ENCODE data around the gene IFI27L1. TPM values are rescaled to one million over a fixed set of nuclear protein-coding genes. Genes with fewer than 3 reads are reported as not detected.
A peak's percentile ranks its signal among the peaks of the same experiment; 100 is the strongest.

The IFI27L1 gene
- total and polyA plus RNA-seq, 2 donors (not counting 1 experiment from before 2014, with no cell fraction given): 14.4 to 20.3 TPM

- no peaks in the 10 kb centered on the region for H4K20me1 ChIP-seq (ENCODE audit: control insufficient read depth, extremely low read depth, insufficient read depth, low read length)
- peak; percentile 49 to 63 for DNase-seq (ENCODE audit: low read depth in 2 of 2)
- H2AFZ ChIP-seq (ENCODE audit: low read length): no peak overlapping the region
- H3K79me2 ChIP-seq (ENCODE audit: control insufficient read depth, insufficient read depth, low read length): no peaks in the 10 kb centered on the region
- TF ChIP-seq, protein P1, sequence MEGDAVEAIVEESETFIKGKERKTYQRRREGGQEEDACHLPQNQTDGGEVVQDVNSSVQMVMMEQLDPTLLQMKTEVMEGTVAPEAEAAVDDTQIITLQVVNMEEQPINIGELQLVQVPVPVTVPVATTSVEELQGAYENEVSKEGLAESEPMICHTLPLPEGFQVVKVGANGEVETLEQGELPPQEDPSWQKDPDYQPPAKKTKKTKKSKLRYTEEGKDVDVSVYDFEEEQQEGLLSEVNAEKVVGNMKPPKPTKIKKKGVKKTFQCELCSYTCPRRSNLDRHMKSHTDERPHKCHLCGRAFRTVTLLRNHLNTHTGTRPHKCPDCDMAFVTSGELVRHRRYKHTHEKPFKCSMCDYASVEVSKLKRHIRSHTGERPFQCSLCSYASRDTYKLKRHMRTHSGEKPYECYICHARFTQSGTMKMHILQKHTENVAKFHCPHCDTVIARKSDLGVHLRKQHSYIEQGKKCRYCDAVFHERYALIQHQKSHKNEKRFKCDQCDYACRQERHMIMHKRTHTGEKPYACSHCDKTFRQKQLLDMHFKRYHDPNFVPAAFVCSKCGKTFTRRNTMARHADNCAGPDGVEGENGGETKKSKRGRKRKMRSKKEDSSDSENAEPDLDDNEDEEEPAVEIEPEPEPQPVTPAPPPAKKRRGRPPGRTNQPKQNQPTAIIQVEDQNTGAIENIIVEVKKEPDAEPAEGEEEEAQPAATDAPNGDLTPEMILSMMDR (conservative IDR thresholded peaks at IDR 0.05 in 1 of 2, IDR thresholded peaks at IDR 0.05 in 1 of 2; ENCODE audit: low read depth in 1 of 2, low read length in 2 of 2): peak; percentile 34 to 51
- no peak for TF ChIP-seq EZH2 (IDR thresholded peaks at IDR 0.05; ENCODE audit: low read length, missing control alignments)
- H3K9ac ChIP-seq (ENCODE audit: insufficient read depth, low read length): no peak overlapping the region
- H3K4me1 ChIP-seq (ENCODE audit: control insufficient read depth, extremely low read depth, insufficient read depth, low read length): no peaks in the 10 kb centered on the region
- H3K4me2 ChIP-seq (ENCODE audit: extremely low read depth, insufficient read depth, low read length): no peak overlapping the region
- H3K4me3 ChIP-seq (replicated peaks in 1 of 4; ENCODE audit: control extremely low read depth in 1 of 4, insufficient read depth in 1 of 4, low read depth in 3 of 4, low read length in 4 of 4): no peak overlapping the region
- H3K9me3 ChIP-seq (ENCODE audit: control insufficient read depth, insufficient read depth, low read depth, low read length): no peaks in the 10 kb centered on the region
- no peaks in the 10 kb centered on the region for H3K27me3 ChIP-seq (ENCODE audit: control insufficient read depth, insufficient read depth, low read length)
- no peak overlapping the region for H3K27ac ChIP-seq (ENCODE audit: insufficient read depth, low read length)
- peaks cover 31% of the 10 kb centered on the region for H3K36me3 ChIP-seq (ENCODE audit: control insufficient read depth, insufficient read depth, low read length)
Observed at GRCh38 chr14:94051115-94051514, 30.0 kb upstream of the IFI27L1 start.

GRCh38 chr14:94051779-94052178 lies 29.3 kb upstream of the IFI27L1 start:
- H3K4me3 ChIP-seq (replicated peaks in 1 of 4; ENCODE audit: control extremely low read depth in 1 of 4, insufficient read depth in 1 of 4, low read depth in 3 of 4, low read length in 4 of 4): no peak overlapping the region
- no peak overlapping the region for H3K27ac ChIP-seq (ENCODE audit: insufficient read depth, low read length)
- H2AFZ ChIP-seq (ENCODE audit: low read length): no peak overlapping the region
- H3K36me3 ChIP-seq (ENCODE audit: control insufficient read depth, insufficient read depth, low read length): peaks cover 29% of the 10 kb centered on the region
- H3K4me2 ChIP-seq (ENCODE audit: extremely low read depth, insufficient read depth, low read length): no peak overlapping the region
- H4K20me1 ChIP-seq (ENCODE audit: control insufficient read depth, extremely low read depth, insufficient read depth, low read length): no peaks in the 10 kb centered on the region
- no peaks in the 10 kb centered on the region for H3K27me3 ChIP-seq (ENCODE audit: control insufficient read depth, insufficient read depth, low read length)
- H3K9me3 ChIP-seq (ENCODE audit: control insufficient read depth, insufficient read depth, low read depth, low read length): no peaks in the 10 kb centered on the region
- TF ChIP-seq, protein P1 (conservative IDR thresholded peaks at IDR 0.05 in 1 of 2, IDR thresholded peaks at IDR 0.05 in 1 of 2; ENCODE audit: low read depth in 1 of 2, low read length in 2 of 2): no peak
- no peak for TF ChIP-seq EZH2 (IDR thresholded peaks at IDR 0.05; ENCODE audit: low read length, missing control alignments)
- DNase-seq (ENCODE audit: low read depth in 2 of 2): no peak
- no peaks in the 10 kb centered on the region for H3K4me1 ChIP-seq (ENCODE audit: control insufficient read depth, extremely low read depth, insufficient read depth, low read length)
- H3K9ac ChIP-seq (ENCODE audit: insufficient read depth, low read length): no peak overlapping the region
- H3K79me2 ChIP-seq (ENCODE audit: control insufficient read depth, insufficient read depth, low read length): no peaks in the 10 kb centered on the region

GRCh38 chr14:94052199-94052598 lies 28.9 kb upstream of the IFI27L1 start:
- Histone ChIP-seq H3K27me3 (ENCODE audit: control insufficient read depth, insufficient read depth, low read length) (no peaks in the 10 kb centered on the region), H3K9ac (ENCODE audit: insufficient read depth, low read length) (no peak overlapping the region), H3K4me2 (ENCODE audit: extremely low read depth, insufficient read depth, low read length) (no peak overlapping the region), H3K79me2 (ENCODE audit: control insufficient read depth, insufficient read depth, low read length) (no peaks in the 10 kb centered on the region), H3K27ac (ENCODE audit: insufficient read depth, low read length) (no peak overlapping the region), H3K9me3 (ENCODE audit: control insufficient read depth, insufficient read depth, low read depth, low read length) (no peaks in the 10 kb centered on the region), H2AFZ (ENCODE audit: low read length) (no peak overlapping the region), H4K20me1 (ENCODE audit: control insufficient read depth, extremely low read depth, insufficient read depth, low read length) (no peaks in the 10 kb centered on the region), H3K4me3 (replicated peaks in 1 of 4; ENCODE audit: control extremely low read depth in 1 of 4, insufficient read depth in 1 of 4, low read depth in 3 of 4, low read length in 4 of 4) (no peak overlapping the region), H3K36me3 (ENCODE audit: control insufficient read depth, insufficient read depth, low read length) (peaks cover 29% of the 10 kb centered on the region), H3K4me1 (ENCODE audit: control insufficient read depth, extremely low read depth, insufficient read depth, low read length) (no peaks in the 10 kb centered on the region)
- TF ChIP-seq EZH2 (IDR thresholded peaks at IDR 0.05; ENCODE audit: low read length, missing control alignments): no peak
- TF ChIP-seq, protein P1 (conservative IDR thresholded peaks at IDR 0.05 in 1 of 2, IDR thresholded peaks at IDR 0.05 in 1 of 2; ENCODE audit: low read depth in 1 of 2, low read length in 2 of 2): no peak
- no peak for DNase-seq (ENCODE audit: low read depth in 2 of 2)

Data from fibroblast of lung (primary cell).